GM23338 (cell line): ENCODE results near the gene MBNL3.
"Not testable (repeated sequence)": the region's sequence is repeated elsewhere in the genome, so short reads cannot be mapped to it uniquely, and the experiment has no call there.

ENCODE experiments used
- CREB1 ChIP-seq: fragments of 250-450 bp; sonication (Bioruptor Pico); IDR thresholded peaks from 2 replicates; pipeline ENCODE4 v1.5.0; 2020; ENCODE audit warnings: low read depth, mild to moderate bottlenecking, moderate library complexity
- CTCF ChIP-seq, 2 experiments: fragments of 200-600 bp in 1 of 2; sonication (generic) in 1 of 2; conservative IDR thresholded peaks; 2 replicates each; pipeline versions ENCODE4 v1.5.1 to v1.6.1; 2016 to 2017; ENCODE audit warnings: antibody characterized with exemption in 2 of 2, low read depth in 2 of 2, mild to moderate bottlenecking in 2 of 2, moderate library complexity in 1 of 2
- ETS1 ChIP-seq: IDR thresholded peaks from 2 replicates; pipeline ENCODE4 v1.6.1; 2016; ENCODE audit warnings: antibody characterized with exemption
- EZH2 ChIP-seq: fragments of 200-600 bp; sonication (generic); IDR thresholded peaks from one replicate; pipeline ENCODE4 v1.8.0; 2017; ENCODE audit warnings: antibody characterized with exemption, mild to moderate bottlenecking, low read depth; ENCODE audit not compliant: unreplicated experiment
- EZH2phosphoT487 ChIP-seq: fragments of 200-600 bp; sonication (generic); IDR thresholded peaks from one replicate; pipeline ENCODE4 v1.8.1; 2018; ENCODE audit warnings: antibody characterized with exemption; ENCODE audit not compliant: unreplicated experiment
- JUNB ChIP-seq: IDR thresholded peaks from one replicate; pipeline ENCODE4 v1.6.1; 2016; ENCODE audit warnings: antibody characterized with exemption; ENCODE audit not compliant: unreplicated experiment
- NANOG ChIP-seq: IDR thresholded peaks from 2 replicates; pipeline ENCODE4 v1.6.1; 2016; ENCODE audit warnings: antibody characterized with exemption, borderline replicate concordance
- POLR2AphosphoS5 ChIP-seq: IDR thresholded peaks from 2 replicates; pipeline ENCODE4 v1.6.1; 2016; ENCODE audit warnings: antibody characterized with exemption, low read depth
- REST ChIP-seq: IDR thresholded peaks from one replicate; pipeline ENCODE4 v1.6.1; 2018; ENCODE audit warnings: antibody characterized with exemption; ENCODE audit not compliant: unreplicated experiment
- STAT1 ChIP-seq: IDR thresholded peaks from one replicate; pipeline ENCODE4 v1.6.1; 2016; ENCODE audit warnings: antibody characterized with exemption; ENCODE audit not compliant: unreplicated experiment
- ZNF331 ChIP-seq: fragments of 250-450 bp; sonication (Bioruptor Pico); IDR thresholded peaks from 2 replicates; pipeline ENCODE4 v1.5.0; 2020; ENCODE audit warnings: low read depth, mild to moderate bottlenecking, moderate library complexity
- ZNF462 ChIP-seq: fragments of 250-450 bp; sonication (Bioruptor Pico); IDR thresholded peaks from 2 replicates; pipeline ENCODE4 v1.5.0; 2020; ENCODE audit warnings: mild to moderate bottlenecking, moderate library complexity

GRCh38 chrX:132326960-132327359 is 161.9 kb downstream of the MBNL3 start:
- TF ChIP-seq CTCF (conservative IDR thresholded peaks at IDR 0.05; ENCODE audit: low read depth in 2 of 2); POLR2AphosphoS5; EZH2; CREB1 (CRISPR knock-in tag); REST; EZH2phosphoT487; STAT1; JUNB; ZNF462; ZNF331; NANOG; ETS1: not testable (repeated sequence)
